Measurements from ENCODE around the gene LRCH3.

Gene LRCH3

GRCh38 chr3:197835509-197835908 is 44.5 kb downstream of the LRCH3 start:
- no peak for DNase-seq (ENCODE audit: extremely low spot score)
- ChIA-PET POLR2A (no interaction called here), CTCF (no interaction called here)
- TF ChIP-seq ZNF384 (IDR thresholded peaks at IDR 0.05) = no peak
- TF ChIP-seq CTBP1 (IDR thresholded peaks at IDR 0.05; ENCODE audit: borderline replicate concordance) = no peak
- no peak for TF ChIP-seq FOXM1 (IDR thresholded peaks at IDR 0.05; ENCODE audit: borderline replicate concordance)
- no peak for TF ChIP-seq FOXK2 (IDR thresholded peaks at IDR 0.05)
- no peak for TF ChIP-seq LEF1 (IDR thresholded peaks at IDR 0.05; ENCODE audit: borderline replicate concordance)
- no peak for TF ChIP-seq NFRKB (IDR thresholded peaks at IDR 0.05)
- TF ChIP-seq L3MBTL2 (conservative IDR thresholded peaks at IDR 0.05) = no peak
- TF ChIP-seq ELF4 (IDR thresholded peaks at IDR 0.05) = no peak
- TF ChIP-seq SP1 (IDR thresholded peaks at IDR 0.05) = no peak
- no peak for TF ChIP-seq HDGF (IDR thresholded peaks at IDR 0.05; ENCODE audit: borderline replicate concordance)
- no peak for TF ChIP-seq ARNT (IDR thresholded peaks at IDR 0.05)

GRCh38 chr3:197836244-197836643 is 45.2 kb downstream of the LRCH3 start:
- TF ChIP-seq NFRKB (IDR thresholded peaks at IDR 0.05) (no peak), BHLHE40 (IDR thresholded peaks at IDR 0.05; ENCODE audit: borderline replicate concordance) (no peak), FOXA1 (IDR thresholded peaks at IDR 0.05) (no peak), FOXK2 (IDR thresholded peaks at IDR 0.05) (no peak), CTBP1 (IDR thresholded peaks at IDR 0.05; ENCODE audit: borderline replicate concordance) (no peak), SP1 (IDR thresholded peaks at IDR 0.05) (no peak), TARDBP (IDR thresholded peaks at IDR 0.05) (no peak), HDGF (IDR thresholded peaks at IDR 0.05; ENCODE audit: borderline replicate concordance) (no peak), FOXM1 (IDR thresholded peaks at IDR 0.05; ENCODE audit: borderline replicate concordance) (no peak), LEF1 (IDR thresholded peaks at IDR 0.05; ENCODE audit: borderline replicate concordance) (no peak), PKNOX1 (IDR thresholded peaks at IDR 0.05) (no peak), SUZ12 (IDR thresholded peaks at IDR 0.05) (no peak), L3MBTL2 (conservative IDR thresholded peaks at IDR 0.05) (no peak), ZNF384 (IDR thresholded peaks at IDR 0.05) (no peak), ELF4 (IDR thresholded peaks at IDR 0.05) (no peak), ARNT (IDR thresholded peaks at IDR 0.05) (no peak)
- CTCF ChIA-PET = no interaction called here
- POLR2A ChIA-PET = no interaction called here
- no peak for DNase-seq (ENCODE audit: extremely low spot score)

GRCh38 chr3:197837282-197837681 is 46.2 kb downstream of the LRCH3 start:
- ChIA-PET POLR2A (no interaction called here), CTCF (no interaction called here)
- no peak for DNase-seq (ENCODE audit: extremely low spot score)
- TF ChIP-seq HDGF (IDR thresholded peaks at IDR 0.05; ENCODE audit: borderline replicate concordance) (no peak), SP1 (IDR thresholded peaks at IDR 0.05) (no peak), NFRKB (IDR thresholded peaks at IDR 0.05) (no peak), CTBP1 (IDR thresholded peaks at IDR 0.05; ENCODE audit: borderline replicate concordance) (no peak)

- DNase-seq (ENCODE audit: extremely low spot score) = no peak
- TF ChIP-seq HDGF (IDR thresholded peaks at IDR 0.05; ENCODE audit: borderline replicate concordance) (no peak), ZNF384 (IDR thresholded peaks at IDR 0.05) (no peak), LEF1 (IDR thresholded peaks at IDR 0.05; ENCODE audit: borderline replicate concordance) (no peak), SUZ12 (IDR thresholded peaks at IDR 0.05) (no peak), TARDBP (IDR thresholded peaks at IDR 0.05) (no peak), PKNOX1 (IDR thresholded peaks at IDR 0.05) (no peak), FOXM1 (IDR thresholded peaks at IDR 0.05; ENCODE audit: borderline replicate concordance) (no peak), FOXK2 (IDR thresholded peaks at IDR 0.05) (no peak), SP1 (IDR thresholded peaks at IDR 0.05) (no peak), BHLHE40 (IDR thresholded peaks at IDR 0.05; ENCODE audit: borderline replicate concordance) (no peak), NFRKB (IDR thresholded peaks at IDR 0.05) (no peak), ELF4 (IDR thresholded peaks at IDR 0.05) (no peak), ARNT (IDR thresholded peaks at IDR 0.05) (no peak), CTBP1 (IDR thresholded peaks at IDR 0.05; ENCODE audit: borderline replicate concordance) (no peak), L3MBTL2 (conservative IDR thresholded peaks at IDR 0.05) (no peak)
- CTCF ChIA-PET = no interaction called here
- POLR2A ChIA-PET = no interaction called here
Measured at GRCh38 chr3:197841789-197842188, 50.7 kb downstream of the LRCH3 start.

- CTCF ChIA-PET = no interaction called here
- no peak for TF ChIP-seq CTBP1 (IDR thresholded peaks at IDR 0.05; ENCODE audit: borderline replicate concordance)
- POLR2A ChIA-PET = no interaction called here
Measured at GRCh38 chr3:197846491-197846890, 55.4 kb downstream of the LRCH3 start.

GRCh38 chr3:197847866-197848401 is 56.9 kb downstream of the LRCH3 start:
- TF ChIP-seq ARNT (IDR thresholded peaks at IDR 0.05) (no peak), BHLHE40 (IDR thresholded peaks at IDR 0.05; ENCODE audit: borderline replicate concordance) (no peak), FOXM1 (IDR thresholded peaks at IDR 0.05; ENCODE audit: borderline replicate concordance) (no peak), FOXA1 (IDR thresholded peaks at IDR 0.05) (no peak), PKNOX1 (IDR thresholded peaks at IDR 0.05) (peak; percentile 75), ZNF384 (IDR thresholded peaks at IDR 0.05) (no peak)
- ChIA-PET POLR2A (no interaction called here), CTCF (no interaction called here)
- peak; percentile 4 for DNase-seq (ENCODE audit: extremely low spot score)

More at GRCh38 chr3:197846491-197846890, 55.4 kb downstream of the LRCH3 start:
- no peak for DNase-seq (ENCODE audit: extremely low spot score)
